GM06990 (cell line): ENCODE results near the gene HERC2.

ENCODE experiments used
- DNase-seq: peaks from one replicate; pipeline ENCODE4 v3.0.0-alpha.2; 2011; ENCODE audit not compliant: insufficient read length; ENCODE audit errors: extremely low read depth
- H3K27me3 ChIP-seq: replicated peaks from 2 replicates; pipeline ENCODE4 v1.6.0; 2011; ENCODE audit warnings: low read length; ENCODE audit not compliant: control insufficient read depth, insufficient read depth
- H3K36me3 ChIP-seq: 2 replicates; pipeline ENCODE4 v1.5.1; 2011; ENCODE audit warnings: low read length; ENCODE audit not compliant: control insufficient read depth, insufficient read depth
- H3K4me3 ChIP-seq: replicated peaks from 2 replicates; pipeline ENCODE4 v1.5.1; 2011; ENCODE audit warnings: low read depth, mild to moderate bottlenecking, control low read depth, low read length
- TF ChIP-seq, protein P1 (sequence below): IDR thresholded peaks from 2 replicates; pipeline ENCODE4 v1.5.1; 2011; ENCODE audit warnings: low read length, control low read depth, mild to moderate bottlenecking, inconsistent platforms; ENCODE audit not compliant: insufficient read depth, poor library complexity, severe bottlenecking

Gene HERC2

DNA sequence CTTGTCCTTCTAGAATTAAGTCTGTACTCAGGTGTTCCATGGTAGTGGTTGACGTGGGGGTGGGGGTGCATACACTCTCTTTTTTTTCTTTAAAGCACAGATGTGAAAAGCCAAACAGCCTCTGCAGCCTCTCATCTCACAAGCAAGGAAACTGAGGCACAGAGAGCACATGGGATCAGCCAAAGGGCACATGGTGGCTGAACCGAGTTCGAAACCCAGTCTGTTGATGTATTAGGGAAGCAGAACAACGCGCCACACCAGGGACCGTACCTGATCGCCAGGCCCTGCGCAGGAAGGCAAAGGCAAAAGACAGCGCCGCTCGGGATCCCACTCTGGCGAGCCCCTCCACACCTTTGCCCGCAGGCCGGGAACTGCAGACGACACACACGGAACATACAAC, 47.3 kb downstream of the HERC2 start:
- Histone ChIP-seq H3K36me3 (peaks cover 18% of the 10 kb centered on the region), H3K27me3 (no peaks in the 10 kb centered on the region), H3K4me3 (no peak overlapping the region)
- TF ChIP-seq, protein P1, sequence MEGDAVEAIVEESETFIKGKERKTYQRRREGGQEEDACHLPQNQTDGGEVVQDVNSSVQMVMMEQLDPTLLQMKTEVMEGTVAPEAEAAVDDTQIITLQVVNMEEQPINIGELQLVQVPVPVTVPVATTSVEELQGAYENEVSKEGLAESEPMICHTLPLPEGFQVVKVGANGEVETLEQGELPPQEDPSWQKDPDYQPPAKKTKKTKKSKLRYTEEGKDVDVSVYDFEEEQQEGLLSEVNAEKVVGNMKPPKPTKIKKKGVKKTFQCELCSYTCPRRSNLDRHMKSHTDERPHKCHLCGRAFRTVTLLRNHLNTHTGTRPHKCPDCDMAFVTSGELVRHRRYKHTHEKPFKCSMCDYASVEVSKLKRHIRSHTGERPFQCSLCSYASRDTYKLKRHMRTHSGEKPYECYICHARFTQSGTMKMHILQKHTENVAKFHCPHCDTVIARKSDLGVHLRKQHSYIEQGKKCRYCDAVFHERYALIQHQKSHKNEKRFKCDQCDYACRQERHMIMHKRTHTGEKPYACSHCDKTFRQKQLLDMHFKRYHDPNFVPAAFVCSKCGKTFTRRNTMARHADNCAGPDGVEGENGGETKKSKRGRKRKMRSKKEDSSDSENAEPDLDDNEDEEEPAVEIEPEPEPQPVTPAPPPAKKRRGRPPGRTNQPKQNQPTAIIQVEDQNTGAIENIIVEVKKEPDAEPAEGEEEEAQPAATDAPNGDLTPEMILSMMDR, result no peak
- DNase-seq, result no peak

DNA sequence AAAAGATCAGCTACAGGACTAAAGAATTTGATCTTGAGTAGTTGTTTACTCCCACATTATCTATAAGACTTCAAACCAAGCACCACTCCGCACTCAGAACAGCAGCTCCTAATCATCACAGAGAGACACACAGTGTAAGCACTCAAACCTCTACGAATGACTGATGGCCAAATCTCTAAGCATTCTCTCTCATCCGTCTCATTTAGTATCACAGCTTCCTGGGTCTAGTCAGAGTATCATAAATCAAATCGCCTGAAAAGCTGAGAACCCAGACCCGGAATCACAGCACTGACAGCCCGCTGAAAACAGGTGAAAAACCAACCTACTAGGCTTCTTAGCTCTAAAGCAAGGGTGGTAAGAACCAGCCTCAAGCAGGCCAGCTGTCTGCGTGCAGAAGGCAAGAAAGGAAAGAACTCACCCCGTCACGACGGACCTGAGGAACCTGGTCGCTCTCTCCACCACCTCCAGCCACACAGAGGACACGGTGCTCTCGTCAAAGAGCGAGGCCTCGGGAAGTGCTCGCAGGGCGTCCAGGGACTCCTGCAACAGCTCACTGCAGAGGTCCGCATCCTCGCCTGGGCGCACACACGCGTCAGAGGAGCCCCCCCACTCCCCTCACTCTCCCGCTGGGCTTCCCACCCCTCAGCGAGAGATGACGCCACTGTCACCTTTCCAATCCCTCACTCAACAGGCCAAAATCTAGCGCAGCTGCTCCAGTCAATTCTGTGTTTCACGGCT, 47.9 kb downstream of the HERC2 start:
- peaks cover 20% of the 10 kb centered on the region for H3K36me3 ChIP-seq
- TF ChIP-seq, protein P1, result no peak

DNA sequence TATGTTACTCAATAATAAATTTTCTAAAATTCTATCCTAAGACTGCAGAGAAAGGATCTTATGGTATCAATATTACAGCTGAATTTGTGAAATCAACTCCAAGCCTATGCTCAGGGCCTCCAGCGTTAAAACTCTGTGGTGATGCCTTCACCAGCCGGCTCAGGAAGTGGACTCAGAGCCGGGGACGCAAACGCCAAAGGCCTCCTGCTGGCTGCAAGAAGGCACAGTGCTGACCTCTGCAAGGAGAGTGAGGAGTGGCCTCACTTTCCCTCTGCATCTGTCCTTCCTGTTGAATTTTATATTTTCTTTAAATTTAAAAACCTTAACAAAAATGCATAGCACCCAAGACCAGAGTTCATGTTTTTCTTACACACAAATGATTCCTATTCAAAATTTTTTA, 48.5 kb downstream of the HERC2 start:
- no peak overlapping the region for H3K4me3 ChIP-seq
- H3K36me3 ChIP-seq, result peaks cover 24% of the 10 kb centered on the region
- no peak for DNase-seq
- no peaks in the 10 kb centered on the region for H3K27me3 ChIP-seq
- TF ChIP-seq, protein P1, result no peak

More for the DNA sequence above, 47.9 kb downstream of the HERC2 start:
- H3K27me3 ChIP-seq, result no peaks in the 10 kb centered on the region
- no peak overlapping the region for H3K4me3 ChIP-seq
- no peak for DNase-seq

DNA sequence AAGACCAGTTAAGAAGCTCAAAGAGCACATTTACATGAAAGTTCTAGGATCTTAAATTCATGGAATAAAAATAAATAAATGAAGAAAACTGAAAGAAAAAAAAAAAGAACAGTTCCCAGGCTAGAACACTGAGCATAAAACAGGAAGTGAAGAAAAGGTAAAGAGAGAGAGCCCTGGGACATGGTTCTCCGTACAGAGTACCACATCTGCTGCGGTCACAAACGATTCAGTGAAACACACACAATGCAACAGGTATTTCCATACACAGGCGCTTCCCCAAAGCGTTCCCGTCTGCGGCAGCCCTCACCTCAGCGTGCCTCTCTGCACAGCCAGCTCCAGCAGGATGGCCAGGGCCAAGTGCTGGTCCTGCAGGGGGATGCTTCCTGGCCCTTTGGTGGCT, 49.4 kb downstream of the HERC2 start:
- Histone ChIP-seq H3K4me3 (no peak overlapping the region), H3K27me3 (no peaks in the 10 kb centered on the region), H3K36me3 (peaks cover 28% of the 10 kb centered on the region)
- TF ChIP-seq, protein P1, result no peak
- no peak for DNase-seq

DNA sequence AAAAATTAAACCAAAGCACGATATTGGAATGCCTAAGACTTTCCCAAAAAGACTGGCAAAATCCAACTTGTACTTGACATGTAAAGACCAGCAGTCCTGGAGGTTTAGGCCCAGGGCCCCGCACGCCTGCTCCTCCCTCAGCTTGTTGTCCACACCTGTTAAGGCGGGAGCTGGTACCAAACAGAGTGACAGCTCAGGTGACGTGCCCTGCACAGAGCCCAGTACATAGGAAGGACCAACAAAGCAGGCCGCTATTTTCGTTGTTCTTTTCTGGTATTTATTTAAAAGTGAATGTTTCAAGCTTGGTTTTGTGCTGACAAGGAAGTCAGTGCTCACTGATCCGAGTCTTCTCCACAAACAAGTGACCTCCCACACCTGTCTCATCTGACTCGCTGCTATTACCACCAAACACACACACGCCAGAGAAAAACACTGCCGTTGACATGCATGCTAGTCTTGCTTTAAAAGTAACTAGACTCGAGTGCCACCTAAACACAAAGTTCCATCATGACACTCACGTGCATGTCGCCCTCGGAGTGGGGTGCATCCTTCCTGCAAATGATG, 50.2 kb downstream of the HERC2 start:
- no peaks in the 10 kb centered on the region for H3K27me3 ChIP-seq
- DNase-seq, result no peak
- TF ChIP-seq, protein P1, result no peak
- H3K4me3 ChIP-seq, result no peak overlapping the region
- H3K36me3 ChIP-seq, result peaks cover 28% of the 10 kb centered on the region
